Measurements from ENCODE around the gene FSTL4. TPM values are rescaled to one million over a fixed set of nuclear protein-coding genes. Genes with fewer than 3 reads are reported as not detected.

FSTL4 gene
- total RNA-seq, 1 experiment from 2014 or later, result 2.7 TPM

GRCh38 chr5:133386662-133387061 is 225.7 kb downstream of the FSTL4 start:
- Histone ChIP-seq H3K27me3 (replicated peaks; ENCODE audit: control insufficient read depth, insufficient read depth, low read length) (no peaks in the 10 kb centered on the region; the same call in 1 of the 2 replicates), H3K36me3 (ENCODE audit: control insufficient read depth, insufficient read depth, low read length) (no peaks in the 10 kb centered on the region; the same call in 1 of the 2 replicates), H3K9me3 (no peaks in the 10 kb centered on the region), H3K4me1 (no peaks in the 10 kb centered on the region), H3K4me3 (ENCODE audit: low read depth, low read length) (no peak overlapping the region)
- H3K4me3 Mint-ChIP-seq (ENCODE audit: unreplicated experiment), result no peak overlapping the region
- no peak for TF ChIP-seq CTCF (IDR thresholded peaks at IDR 0.05; ENCODE audit: insufficient read depth in 1 of 2, low read depth in 1 of 2, low read length in 1 of 2, severe bottlenecking in 1 of 2, unreplicated experiment in 1 of 2)
- H3K36me3 Mint-ChIP-seq (ENCODE audit: insufficient read depth, unreplicated experiment), result no peaks in the 10 kb centered on the region
- no TSS peak for BruUV-seq (replicated peaks)
- no peaks in the 10 kb centered on the region for H3K4me1 Mint-ChIP-seq (ENCODE audit: low read depth, unreplicated experiment)
- H3K27ac Mint-ChIP-seq (ENCODE audit: unreplicated experiment), result no peak overlapping the region
- H3K27me3 Mint-ChIP-seq (ENCODE audit: insufficient read depth, unreplicated experiment), result peaks cover 30% of the 10 kb centered on the region
- ChIA-PET POLR2A (no interaction called here), CTCF (no interaction called here)
- intact Hi-C loops (cut with micrococcal nuclease; ENCODE audit: unreplicated experiment), result no loop called here
- H3K9me3 Mint-ChIP-seq (ENCODE audit: unreplicated experiment), result no peaks in the 10 kb centered on the region
- no peak for DNase-seq

GRCh38 chr5:133385346-133385745 is 227.0 kb downstream of the FSTL4 start:
- no peaks in the 10 kb centered on the region for H3K36me3 Mint-ChIP-seq (ENCODE audit: insufficient read depth, unreplicated experiment)
- intact Hi-C loops (cut with micrococcal nuclease; ENCODE audit: unreplicated experiment), result no loop called here
- H3K36me3 ChIP-seq (ENCODE audit: control insufficient read depth, insufficient read depth, low read length), result no peaks in the 10 kb centered on the region; the same call in 1 of the 2 replicates
- ChIA-PET POLR2A (no interaction called here), CTCF (no interaction called here)
- no peak overlapping the region for H3K27ac Mint-ChIP-seq (ENCODE audit: unreplicated experiment)
- no peaks in the 10 kb centered on the region for H3K4me1 ChIP-seq
- H3K9me3 Mint-ChIP-seq (ENCODE audit: unreplicated experiment), result no peaks in the 10 kb centered on the region
- H3K4me3 Mint-ChIP-seq (ENCODE audit: unreplicated experiment), result no peak overlapping the region
- no peak for TF ChIP-seq CTCF (IDR thresholded peaks at IDR 0.05; ENCODE audit: insufficient read depth in 1 of 2, low read depth in 1 of 2, low read length in 1 of 2, severe bottlenecking in 1 of 2, unreplicated experiment in 1 of 2)
- no peaks in the 10 kb centered on the region for H3K4me1 Mint-ChIP-seq (ENCODE audit: low read depth, unreplicated experiment)
- H3K27me3 Mint-ChIP-seq (ENCODE audit: insufficient read depth, unreplicated experiment), result peaks cover 29% of the 10 kb centered on the region
- H3K4me3 ChIP-seq (ENCODE audit: low read depth, low read length), result no peak overlapping the region
- H3K9me3 ChIP-seq, result no peaks in the 10 kb centered on the region
- DNase-seq, result no peak
- BruUV-seq (replicated peaks), result no TSS peak
- no peaks in the 10 kb centered on the region; the same call in 1 of the 2 replicates for H3K27me3 ChIP-seq (replicated peaks; ENCODE audit: control insufficient read depth, insufficient read depth, low read length)

GRCh38 chr5:133384903-133385302 is 227.4 kb downstream of the FSTL4 start:
- H3K36me3 ChIP-seq (ENCODE audit: control insufficient read depth, insufficient read depth, low read length), result no peaks in the 10 kb centered on the region; the same call in 1 of the 2 replicates
- H3K4me3 Mint-ChIP-seq (ENCODE audit: unreplicated experiment), result no peak overlapping the region
- H3K9me3 Mint-ChIP-seq (ENCODE audit: unreplicated experiment), result no peaks in the 10 kb centered on the region
- no peaks in the 10 kb centered on the region for H3K36me3 Mint-ChIP-seq (ENCODE audit: insufficient read depth, unreplicated experiment)
- no TSS peak for BruUV-seq (replicated peaks)
- DNase-seq, result no peak
- intact Hi-C loops (cut with micrococcal nuclease; ENCODE audit: unreplicated experiment), result no loop called here
- H3K9me3 ChIP-seq, result no peaks in the 10 kb centered on the region
- CTCF ChIA-PET, result no interaction called here
- no peak overlapping the region for H3K27ac Mint-ChIP-seq (ENCODE audit: unreplicated experiment)
- no peaks in the 10 kb centered on the region for H3K4me1 ChIP-seq
- H3K4me1 Mint-ChIP-seq (ENCODE audit: low read depth, unreplicated experiment), result no peaks in the 10 kb centered on the region
- TF ChIP-seq CTCF (IDR thresholded peaks at IDR 0.05; ENCODE audit: insufficient read depth in 1 of 2, low read depth in 1 of 2, low read length in 1 of 2, severe bottlenecking in 1 of 2, unreplicated experiment in 1 of 2), result no peak
- H3K27me3 Mint-ChIP-seq (ENCODE audit: insufficient read depth, unreplicated experiment), result peaks cover 29% of the 10 kb centered on the region
- H3K27me3 ChIP-seq (replicated peaks; ENCODE audit: control insufficient read depth, insufficient read depth, low read length), result no peaks in the 10 kb centered on the region; the same call in 1 of the 2 replicates
- no peak overlapping the region for H3K4me3 ChIP-seq (ENCODE audit: low read depth, low read length)
- POLR2A ChIA-PET, result no interaction called here
